Inferior parietal cortex (tissue), 1 donor: ENCODE results near the gene RUSF1.
"Not testable (repeated sequence)": the region's sequence is repeated elsewhere in the genome, so short reads cannot be mapped to it uniquely, and the experiment has no call there.

ENCODE experiments used
- DNase-seq: peaks from one replicate; pipeline ENCODE4 v3.0.0-alpha.2; 2016; ENCODE audit errors: extremely low spot score

Gene RUSF1

GRCh38 chr16:31452631-31453106 is 55.5 kb downstream of the RUSF1 start:
- no peak for DNase-seq

- no peak for DNase-seq
Measured at GRCh38 chr16:31451681-31452351, 56.4 kb downstream of the RUSF1 start.

GRCh38 chr16:31451201-31451600 is 57.0 kb downstream of the RUSF1 start:
- DNase-seq: no peak

GRCh38 chr16:31445931-31446330 is 62.3 kb downstream of the RUSF1 start:
- DNase-seq: not testable (repeated sequence)

GRCh38 chr16:31441956-31442355 is 66.2 kb downstream of the RUSF1 start:
- DNase-seq: no peak

GRCh38 chr16:31440516-31441184 is 67.5 kb downstream of the RUSF1 start:
- DNase-seq: no peak

- no peak for DNase-seq
Measured at GRCh38 chr16:31439519-31439918, 68.7 kb downstream of the RUSF1 start.
